ENCODE data around the gene UBAC2.

UBAC2 gene

DNA sequence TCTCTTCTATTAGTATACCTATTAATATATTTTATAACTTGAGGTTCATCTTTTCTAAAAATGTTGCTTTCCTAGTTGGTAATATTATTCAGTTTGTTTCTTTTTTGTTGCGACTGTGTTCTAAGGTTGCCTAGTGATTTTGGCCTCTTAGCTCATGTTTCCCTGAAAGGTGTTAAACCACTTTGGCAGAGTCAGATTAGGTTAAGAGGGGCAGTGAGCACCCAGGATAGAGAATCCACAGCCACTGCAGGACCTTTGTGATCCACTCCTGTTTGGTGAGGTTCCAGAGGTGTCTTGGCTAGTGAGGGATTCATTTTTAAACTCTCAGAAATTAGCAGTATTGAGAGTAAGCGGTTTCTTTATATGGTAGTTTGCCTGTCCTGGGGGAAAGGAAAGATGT lies 72.5 kb downstream of the UBAC2 start:
- no peak for DNase-seq

DNA sequence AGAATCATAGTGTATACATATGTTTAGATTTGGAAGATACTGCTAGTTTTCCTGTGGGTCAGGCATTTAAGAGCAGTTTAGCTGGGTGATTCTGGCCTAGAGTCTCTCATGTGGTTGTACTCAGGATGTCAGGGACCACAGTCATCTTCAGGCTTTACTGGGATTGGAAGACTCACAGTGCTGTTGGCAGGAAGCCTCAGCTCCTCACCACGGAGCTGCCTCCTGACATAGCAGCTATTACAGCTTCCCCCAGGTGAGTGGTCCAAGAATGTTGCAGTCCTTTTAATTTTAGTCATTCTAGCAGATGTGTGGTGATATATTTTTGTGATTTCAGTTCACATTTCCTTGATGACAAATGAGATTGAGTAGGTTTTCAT lies 74.4 kb downstream of the UBAC2 start:
- DNase-seq, result no peak

DNA sequence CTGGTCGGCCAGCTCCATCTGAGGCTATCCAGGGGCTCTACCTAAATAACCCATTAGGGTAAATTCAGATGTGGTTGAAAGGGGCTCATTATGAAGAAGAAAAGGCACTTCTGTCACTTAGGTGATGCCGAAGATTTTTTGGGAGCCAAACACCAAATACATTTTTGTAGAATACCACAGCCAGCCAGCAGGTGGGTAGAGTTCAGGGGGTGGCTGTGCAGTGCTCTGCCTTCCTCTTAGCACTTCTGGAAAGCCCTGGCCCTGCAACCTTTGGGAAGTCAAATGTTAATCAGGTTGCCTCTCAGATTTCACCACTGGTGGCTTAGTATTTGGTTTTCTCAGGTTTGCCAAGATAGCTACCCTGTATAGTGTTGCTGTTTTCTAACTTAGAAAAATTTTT lies 76.1 kb downstream of the UBAC2 start:
- DNase-seq, result no peak

DNA sequence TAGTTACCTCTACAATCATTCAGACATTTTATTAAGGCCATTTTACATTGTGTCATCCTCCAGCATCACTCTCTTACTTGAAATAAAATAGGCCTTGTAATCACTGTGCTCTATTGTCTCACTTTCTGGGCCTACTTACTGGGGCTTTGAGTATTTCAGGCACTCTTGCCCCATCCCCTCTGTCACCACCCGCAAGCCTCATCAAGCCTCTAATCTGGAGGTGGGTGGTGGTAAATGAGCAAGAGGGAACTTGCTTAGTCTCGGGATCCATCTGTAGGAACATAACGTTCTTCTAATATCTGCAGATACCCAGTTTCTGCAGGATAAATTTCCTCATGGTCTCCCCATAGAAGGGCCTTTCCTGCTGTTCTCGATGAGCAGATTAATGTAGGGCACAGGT lies 77.0 kb downstream of the UBAC2 start:
- DNase-seq, result no peak

DNA sequence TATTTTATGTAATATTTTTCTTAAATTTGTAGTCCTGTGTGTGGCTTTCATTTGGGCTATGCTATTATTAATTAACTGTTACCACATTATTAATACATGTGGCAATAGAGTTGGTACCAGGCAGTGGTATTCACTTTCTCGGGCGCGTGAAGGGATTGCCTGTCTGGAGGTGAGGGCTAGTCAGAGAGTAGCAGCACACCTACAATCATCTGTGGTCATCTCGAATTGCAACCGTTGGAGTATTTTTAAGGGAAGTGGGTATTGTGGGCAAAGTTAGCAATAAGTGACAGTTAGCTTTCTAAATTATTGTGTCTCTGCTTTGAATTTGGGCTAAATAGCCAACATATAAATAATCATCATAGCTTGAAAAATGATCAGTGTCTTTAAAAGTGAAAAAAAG lies 77.5 kb downstream of the UBAC2 start:
- DNase-seq, result no peak

DNA sequence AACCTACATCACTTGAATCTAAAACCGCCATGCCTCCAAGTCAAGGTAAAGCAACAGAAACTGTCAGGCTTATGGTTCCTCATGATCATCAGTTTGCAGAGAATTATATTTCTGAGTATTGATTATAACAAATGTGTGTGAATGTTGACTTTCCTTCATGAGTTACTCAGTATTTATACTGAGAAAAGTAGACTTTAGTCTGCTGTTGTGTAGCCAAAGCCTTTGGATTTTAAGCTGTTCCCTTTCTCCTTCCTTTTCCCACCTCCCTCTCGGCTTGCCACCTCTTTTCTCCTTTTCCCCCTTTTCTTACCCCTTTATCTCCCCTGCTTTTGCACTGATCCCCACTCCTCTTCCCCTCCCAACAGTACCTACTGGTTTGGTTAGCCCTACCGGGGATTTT lies 78.2 kb downstream of the UBAC2 start:
- no peak for DNase-seq

DNA sequence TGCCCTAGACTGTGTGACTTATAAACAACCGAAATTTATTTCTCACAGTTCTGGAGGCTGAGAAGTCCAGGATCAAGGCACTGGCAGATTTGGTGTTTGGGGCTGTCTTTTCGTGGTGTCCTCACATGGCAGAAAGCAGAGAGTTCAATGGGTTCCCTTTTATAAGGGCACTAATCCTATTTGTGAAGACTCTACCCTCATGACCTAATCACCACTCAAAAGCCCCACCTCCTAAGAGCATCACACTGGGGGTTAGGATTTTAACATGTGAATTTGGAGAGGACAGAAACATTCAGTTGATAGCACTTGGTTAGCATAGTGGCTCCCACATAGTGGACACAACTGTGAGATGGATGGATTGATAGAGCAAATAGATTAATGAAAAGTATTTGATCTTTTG lies 79.0 kb downstream of the UBAC2 start:
- no peak for DNase-seq

DNA sequence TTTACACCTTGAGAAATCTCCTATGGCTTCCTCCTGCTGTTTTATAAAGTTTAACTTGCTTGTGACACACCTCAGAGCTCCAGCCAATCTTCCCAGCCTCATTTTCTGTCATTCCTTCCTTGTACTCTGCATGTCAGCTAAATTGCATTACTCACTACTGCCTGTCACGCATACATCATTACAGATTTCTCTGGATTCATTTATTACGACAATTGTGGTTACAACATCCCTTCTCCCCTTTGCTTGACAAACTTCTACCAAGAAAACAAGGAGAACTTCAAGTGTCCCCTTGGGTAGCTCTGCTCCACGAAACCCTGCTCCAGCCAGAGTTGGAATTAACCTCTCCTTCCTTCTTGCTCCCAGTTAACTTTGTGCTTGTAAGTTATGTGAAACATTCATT lies 79.5 kb downstream of the UBAC2 start:
- DNase-seq, result no peak

DNA sequence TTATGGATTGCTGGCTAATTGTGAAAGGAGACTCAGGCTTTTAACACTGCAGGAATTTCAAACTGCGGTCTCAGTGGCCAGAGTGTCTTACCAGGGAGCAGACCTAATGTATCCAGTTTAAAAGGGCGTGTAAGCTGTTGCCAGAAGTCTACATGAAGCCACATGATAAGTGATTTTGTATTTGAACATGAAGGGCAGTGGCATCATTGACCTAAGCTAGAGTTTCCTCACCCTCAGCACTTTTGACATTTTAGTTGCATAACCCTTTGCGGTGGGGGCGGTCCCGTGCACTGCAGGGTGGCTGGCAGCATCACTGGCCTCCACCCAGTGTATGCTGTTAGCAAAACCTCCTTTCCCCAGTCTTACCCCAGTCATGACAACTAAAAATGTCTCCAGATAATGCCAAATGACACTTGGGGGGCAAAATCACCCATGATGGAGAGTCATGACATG lies 81.2 kb downstream of the UBAC2 start:
- DNase-seq, result no peak

DNA sequence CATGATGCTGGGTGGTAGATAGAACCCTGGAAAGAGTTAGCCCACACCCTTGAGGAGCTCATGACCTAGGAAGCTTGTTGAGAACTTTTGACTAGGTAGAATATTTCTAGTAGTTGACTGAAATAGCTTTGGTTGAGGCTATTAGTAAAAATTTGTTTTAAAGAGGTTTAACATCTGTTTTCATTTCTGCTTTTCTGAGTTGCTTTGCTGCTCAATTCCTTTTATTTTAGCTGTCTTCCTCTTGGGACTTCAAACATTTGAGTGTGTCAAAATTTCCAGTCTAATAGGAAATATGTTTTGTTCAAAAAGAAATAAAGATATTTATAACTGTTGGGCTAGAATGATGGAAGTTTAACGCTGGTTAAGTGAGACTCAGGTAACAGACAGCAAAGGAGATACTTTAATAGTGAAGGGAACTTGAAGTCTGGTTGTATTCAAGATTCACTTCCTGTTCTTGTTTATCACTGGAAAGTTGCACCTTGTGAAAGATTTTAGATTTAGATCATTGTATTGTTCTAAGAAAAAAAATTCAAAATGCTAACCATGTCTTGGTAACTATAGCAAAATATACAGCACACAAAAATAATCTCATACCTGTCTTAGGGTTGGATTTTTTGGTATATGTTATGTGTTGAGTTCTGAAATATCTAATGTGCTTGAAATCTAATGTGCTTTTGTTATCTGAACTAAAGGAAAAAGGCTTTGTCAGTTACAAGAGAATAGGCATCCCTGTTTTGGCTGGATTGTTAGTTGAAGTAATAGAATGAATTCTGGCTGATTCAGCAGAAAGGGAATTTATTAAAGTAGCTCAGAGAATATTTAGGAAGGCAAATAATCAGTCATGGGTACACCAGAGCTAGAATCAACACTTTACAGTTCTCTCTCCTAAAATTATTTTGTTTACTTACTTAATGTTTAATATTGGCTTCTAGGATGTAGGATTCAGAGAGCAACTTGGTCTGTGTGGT lies 81.9 kb downstream of the UBAC2 start:
- DNase-seq, result no peak

DNA sequence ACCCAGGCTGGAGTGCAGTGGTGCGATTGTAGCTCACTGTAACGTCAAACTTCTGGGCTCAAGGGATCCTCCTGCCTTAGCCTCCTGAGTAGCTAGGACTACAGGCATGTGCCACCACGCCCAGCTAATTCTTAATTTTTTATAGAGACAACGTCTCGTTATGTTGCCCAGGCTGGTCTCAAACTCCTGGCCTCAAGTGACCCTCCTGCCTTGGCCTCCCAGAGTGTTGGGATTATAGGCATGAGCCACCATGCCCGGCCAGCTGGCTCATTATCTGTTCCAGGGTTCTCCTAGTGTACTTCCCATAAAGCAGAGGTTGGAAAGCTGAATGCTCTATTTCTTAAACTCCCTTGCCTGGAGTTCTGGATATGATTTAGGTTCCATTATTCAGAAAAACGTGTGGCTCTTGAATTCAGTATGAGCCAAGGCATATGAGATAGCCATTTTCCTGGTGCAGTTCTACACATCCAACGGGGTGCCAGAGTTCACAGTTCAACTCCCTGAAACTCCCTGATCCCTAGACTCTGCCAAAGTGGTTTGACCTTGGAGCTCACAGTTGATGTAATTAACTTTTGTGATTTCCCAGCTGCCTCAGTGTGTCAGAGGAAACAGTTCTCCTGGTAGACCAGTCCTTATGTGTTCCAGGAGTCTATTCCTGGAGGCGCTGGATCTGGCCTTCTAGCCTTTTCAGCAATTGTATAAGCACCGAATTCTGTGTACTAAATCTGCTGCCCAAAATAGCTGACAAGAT lies 85.0 kb downstream of the UBAC2 start:
- DNase-seq, result no peak

DNA sequence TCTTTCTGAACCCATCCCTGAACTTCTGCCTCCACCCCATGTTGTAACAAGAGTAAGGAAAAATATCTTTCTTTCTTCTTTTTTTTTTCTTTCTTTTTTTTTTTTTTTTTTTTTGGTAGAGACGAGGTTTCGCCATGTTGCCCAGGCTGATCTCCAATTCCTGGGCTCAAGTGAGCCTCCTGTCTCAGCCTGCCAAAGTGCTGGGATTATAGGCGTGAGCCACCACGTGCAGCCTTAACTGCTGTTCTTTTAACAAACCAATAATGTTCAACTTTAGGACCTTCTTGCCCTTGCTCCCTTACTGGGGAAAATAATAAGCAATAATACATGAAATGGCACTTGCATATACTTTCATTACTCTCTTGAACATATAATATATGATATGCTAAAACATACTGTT lies 86.9 kb downstream of the UBAC2 start:
- no peak for DNase-seq

DNA sequence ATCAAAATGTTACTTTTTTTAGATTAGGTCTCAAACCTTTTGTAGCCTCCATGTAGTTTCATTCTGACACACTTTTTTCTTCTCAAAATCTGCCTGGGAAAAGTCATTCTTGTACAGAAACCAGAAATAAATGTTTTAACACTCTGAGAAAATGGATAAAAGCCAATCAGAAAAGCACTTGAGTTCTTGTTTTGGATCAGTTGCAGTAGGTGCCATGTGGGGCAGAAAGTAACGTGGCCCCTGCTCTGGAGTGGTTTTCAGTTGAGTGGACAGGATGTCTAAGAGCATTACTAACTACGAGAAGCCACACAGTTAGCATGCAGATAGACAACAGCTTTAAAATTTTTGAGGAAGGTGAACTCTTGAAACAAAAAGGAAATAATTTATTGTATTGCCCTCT lies 87.4 kb downstream of the UBAC2 start:
- DNase-seq, result no peak

DNA sequence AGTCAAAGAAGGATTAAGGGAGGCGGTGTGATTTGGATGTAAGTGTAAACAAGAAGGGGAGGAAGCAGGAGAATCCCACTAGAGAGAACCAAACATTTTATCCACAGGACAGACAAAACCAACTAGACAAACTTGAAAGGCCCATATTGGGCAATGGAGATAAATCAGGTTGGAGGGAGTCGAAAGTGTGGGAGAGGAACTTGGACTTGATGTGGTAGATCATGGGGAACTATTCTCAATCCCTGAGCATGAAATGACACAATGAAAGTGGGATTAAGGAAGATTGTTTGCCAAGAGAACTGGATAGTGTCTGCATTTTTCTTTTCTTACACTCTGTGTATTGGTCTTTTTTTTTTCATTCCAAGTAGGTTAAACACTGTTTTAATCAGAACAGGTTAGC lies 88.6 kb downstream of the UBAC2 start:
- no peak for DNase-seq

DNA sequence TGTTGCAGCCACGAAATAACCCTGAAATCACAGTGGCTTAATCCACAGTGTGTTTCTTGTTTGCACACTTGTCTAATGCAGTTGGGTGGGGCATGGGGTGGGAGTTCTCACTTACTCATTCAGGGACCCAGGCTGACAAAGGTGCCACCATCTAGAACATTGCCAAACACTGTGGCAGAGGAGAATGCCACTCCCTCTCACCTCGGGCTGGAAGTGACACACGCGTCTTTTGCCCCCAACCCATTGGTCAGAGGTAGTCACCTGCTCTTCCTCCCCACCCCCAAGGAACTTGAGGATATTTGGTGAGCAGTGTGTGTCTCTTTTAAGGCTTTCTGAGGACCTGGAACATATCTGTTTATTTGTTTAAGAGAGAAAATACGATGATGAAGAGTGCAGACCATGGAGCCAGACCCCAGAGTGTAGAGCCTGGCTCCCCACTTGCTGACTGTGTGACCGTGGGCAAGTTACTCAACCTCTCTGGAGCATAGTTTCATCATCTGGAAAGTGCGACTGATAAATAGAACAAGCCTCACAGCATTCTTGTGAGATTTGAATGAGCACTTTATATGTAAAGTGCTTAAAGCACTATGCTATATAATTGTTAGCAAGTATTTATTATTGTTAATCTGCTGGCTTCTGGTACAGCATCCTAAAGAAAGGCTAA lies 89.2 kb downstream of the UBAC2 start:
- DNase-seq, result no peak

DNA sequence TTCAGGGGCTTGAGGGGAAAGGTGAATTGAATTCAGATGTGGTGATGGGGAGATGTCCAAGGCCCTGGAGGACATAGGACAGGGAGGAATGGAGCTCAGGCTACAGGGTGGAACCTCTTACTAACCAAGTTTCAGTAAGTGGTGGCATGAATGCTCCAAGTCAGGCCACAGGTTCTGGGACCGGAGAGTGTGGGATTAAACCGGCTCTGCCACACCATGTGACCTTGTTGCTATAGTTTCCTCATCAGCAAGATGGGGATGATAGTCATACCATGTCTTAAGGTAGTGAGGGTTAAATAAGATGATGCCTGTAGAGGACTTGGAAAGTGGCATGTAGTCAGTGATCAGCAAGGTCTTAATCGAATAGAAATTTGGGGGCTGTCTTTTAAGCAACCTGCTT lies 90.2 kb downstream of the UBAC2 start:
- no peak for DNase-seq

DNA sequence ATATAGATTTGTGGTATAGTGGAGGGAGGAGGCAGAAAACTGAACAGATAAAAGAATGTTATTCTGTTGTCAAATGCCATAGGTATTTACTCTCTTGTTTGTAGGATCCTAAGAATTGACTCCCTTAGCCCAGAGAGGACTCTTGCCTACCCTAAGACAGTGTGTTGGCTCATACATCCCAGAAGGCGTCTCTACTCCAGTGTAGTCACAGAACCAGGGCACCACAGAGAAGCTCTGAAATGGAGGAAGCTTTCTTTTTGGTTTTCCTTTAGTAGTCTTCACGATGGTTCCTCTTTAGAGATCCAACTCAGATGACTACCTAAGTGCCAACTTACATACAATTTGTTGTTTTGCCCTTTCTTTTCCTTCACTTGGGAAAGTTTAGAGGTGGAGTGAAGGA lies 92.5 kb downstream of the UBAC2 start:
- DNase-seq, result no peak

DNA sequence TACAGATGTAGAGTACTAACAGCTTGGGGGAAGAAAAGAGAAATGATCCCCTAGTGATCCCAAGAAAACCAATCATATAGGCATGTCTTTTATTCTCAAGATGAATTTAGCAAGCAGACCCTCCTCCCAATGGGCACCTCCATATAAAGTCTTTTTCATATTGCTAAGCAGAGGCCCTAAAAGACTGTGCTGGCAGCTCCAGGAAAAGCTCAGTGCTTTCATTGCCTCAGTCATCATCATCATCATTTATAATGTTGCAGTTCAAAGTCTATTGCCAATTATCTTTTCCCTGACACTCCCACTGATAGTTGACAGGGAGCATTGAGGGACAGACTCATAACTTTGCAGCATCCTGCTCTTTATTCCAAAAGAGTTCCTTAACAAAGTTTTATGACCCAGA lies 93.5 kb downstream of the UBAC2 start:
- no peak for DNase-seq

DNA sequence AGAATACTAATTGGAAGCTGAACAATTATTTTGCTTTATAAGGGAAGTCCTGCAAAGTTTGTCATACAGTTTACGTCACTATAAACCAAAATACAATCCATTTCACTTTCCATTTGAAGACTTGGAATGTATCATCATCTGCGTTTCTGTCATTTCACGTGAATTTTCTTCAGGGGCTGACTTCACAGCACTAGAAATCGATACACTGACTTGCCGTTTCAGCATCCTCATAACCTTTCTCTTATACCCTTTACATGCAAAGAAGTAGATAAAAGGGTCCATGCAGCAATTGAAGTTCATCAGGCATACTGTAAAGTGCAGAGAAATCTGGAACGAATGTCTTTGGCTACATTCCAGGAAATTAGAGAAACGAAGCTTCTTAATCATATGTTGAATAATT lies 94.3 kb downstream of the UBAC2 start:
- no peak for DNase-seq

DNA sequence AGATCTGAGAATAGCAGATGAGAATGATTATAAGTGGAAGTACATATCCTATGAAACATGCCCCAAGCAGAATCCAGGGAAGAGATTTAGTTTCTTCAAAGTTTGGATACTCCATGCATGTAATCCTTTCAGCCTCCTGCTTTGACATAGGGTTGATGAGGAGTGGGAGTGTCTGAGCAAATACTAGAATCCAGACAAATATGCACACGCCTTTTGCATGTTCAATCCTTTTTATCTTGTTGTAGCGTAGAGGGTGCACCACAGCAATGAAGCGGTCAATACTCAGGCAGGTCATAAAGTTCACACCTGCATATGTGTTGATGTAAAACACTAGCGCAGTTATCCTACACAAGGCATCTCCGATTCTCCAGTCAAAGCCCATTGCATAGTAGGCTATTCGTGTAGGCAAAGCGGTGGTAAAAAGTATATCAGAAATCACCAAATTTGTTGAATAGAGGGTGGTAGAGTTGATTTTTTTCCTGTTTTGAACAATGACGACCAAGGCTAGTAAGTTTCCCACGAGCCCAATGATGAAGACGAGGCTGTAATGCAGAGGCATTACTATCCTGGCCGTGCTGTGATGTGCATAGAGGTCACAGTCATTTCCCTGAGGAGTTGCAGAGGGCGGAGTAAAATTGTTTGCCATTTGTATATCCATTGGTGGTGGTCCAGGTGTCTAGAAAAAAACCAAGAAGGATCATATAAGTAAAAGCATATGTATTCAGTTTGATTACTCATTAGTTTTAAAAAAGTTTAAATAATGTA lies 95.0 kb downstream of the UBAC2 start:
- DNase-seq, result no peak

DNA sequence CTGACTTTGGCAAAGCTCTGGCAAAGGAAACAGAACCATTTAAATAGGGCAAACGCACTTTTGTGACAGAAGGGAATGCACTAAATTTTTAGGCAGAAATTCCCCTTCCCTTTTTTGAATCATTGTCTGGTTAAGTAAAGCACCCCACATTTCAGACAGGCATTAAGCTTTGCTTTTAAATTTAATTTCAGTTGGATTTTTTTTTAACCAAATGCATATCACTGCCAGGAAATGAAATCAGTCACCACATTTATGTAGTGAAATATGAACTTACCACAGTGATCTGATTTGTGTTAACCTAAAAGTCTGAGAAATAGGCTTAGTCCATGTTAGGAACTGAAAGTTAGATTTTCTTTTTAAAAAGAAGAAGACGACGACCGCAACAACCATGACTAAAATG lies 95.7 kb downstream of the UBAC2 start:
- DNase-seq, result no peak

DNA sequence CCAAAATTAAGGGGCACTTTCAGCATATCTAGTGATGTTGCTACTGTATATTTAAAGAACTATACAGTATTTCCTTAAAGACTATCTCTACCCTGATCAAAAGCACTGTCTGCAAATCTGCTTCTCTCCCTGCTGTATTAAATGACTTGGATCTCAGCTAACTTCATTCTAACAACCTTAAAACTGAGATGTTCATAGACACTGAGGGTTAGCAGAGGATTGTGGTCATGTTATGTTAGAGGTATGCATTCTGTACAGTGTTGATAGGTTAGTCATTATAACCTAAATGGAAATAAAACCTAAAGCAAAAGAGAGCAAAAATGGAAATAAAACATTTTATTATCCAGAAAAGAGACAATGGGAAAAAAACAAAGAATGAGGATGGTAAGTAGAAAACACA lies 96.7 kb downstream of the UBAC2 start:
- no peak for DNase-seq

DNA sequence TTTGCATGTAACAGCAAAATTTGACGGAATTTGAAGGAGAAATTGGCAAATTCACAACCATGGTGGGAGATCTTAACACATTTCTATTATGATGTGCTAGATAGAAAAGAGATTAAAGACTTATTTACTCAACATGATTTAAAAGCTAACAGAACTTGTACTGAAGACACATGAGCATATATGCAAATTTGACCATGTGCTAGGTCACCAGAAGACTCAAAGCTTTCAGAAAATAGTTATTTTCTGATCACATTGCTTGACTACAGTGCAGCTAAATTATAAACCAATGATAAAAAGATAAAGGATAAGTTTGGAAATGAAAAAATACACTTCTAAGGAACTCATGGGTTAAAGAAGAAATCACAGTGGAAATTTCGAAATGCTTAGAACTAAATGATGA lies 97.4 kb downstream of the UBAC2 start:
- DNase-seq, result no peak

Data from T1000 (cell line).